Parathyroid adenoma (tissue), 2 donors: Measurements from ENCODE around the gene EPS8L1.

ENCODE experiments used
- H2AFZ ChIP-seq: fragments of 300-600 bp; sonication (generic); one replicate; pipeline ENCODE4 v1.7.0; 2017; ENCODE audit warnings: antibody characterized with exemption, mild to moderate bottlenecking
- H3K27ac ChIP-seq: fragments of 300-600 bp; sonication (generic); one replicate; pipeline ENCODE4 v1.7.0; 2017
- H3K27me3 ChIP-seq: fragments of 300-600 bp; sonication (generic); one replicate; pipeline ENCODE4 v1.7.0; 2017; ENCODE audit warnings: low read length; ENCODE audit not compliant: control insufficient read depth, insufficient read depth
- H3K36me3 ChIP-seq: fragments of 300-600 bp; sonication (generic); one replicate; pipeline ENCODE4 v1.7.0; 2017; ENCODE audit warnings: low read length; ENCODE audit not compliant: control insufficient read depth, insufficient read depth
- H3K4me1 ChIP-seq: fragments of 300-600 bp; sonication (generic); one replicate; pipeline ENCODE4 v1.7.0; 2017; ENCODE audit warnings: control low read depth
- H3K4me2 ChIP-seq: fragments of 300-600 bp; sonication (generic); one replicate; pipeline ENCODE4 v1.7.0; 2017; ENCODE audit warnings: low read length
- H3K4me3 ChIP-seq: fragments of 300-600 bp; sonication (generic); one replicate; pipeline ENCODE4 v1.7.0; 2017; ENCODE audit warnings: low read depth, low read length
- H3K79me2 ChIP-seq: fragments of 300-600 bp; sonication (generic); one replicate; pipeline ENCODE4 v1.7.0; 2017; ENCODE audit warnings: control low read depth
- H3K9ac ChIP-seq: fragments of 300-600 bp; sonication (generic); one replicate; pipeline ENCODE4 v1.7.0; 2017; ENCODE audit warnings: mild to moderate bottlenecking
- H3K9me3 ChIP-seq: fragments of 300-600 bp; sonication (generic); one replicate; pipeline ENCODE4 v1.7.0; 2017; ENCODE audit warnings: low read length; ENCODE audit not compliant: control insufficient read depth
- TF ChIP-seq, protein P1 (sequence below): fragments of 300-600 bp; sonication (generic); IDR thresholded peaks from one replicate; pipeline ENCODE4 v1.7.0; 2017; ENCODE audit warnings: antibody characterized with exemption, mild to moderate bottlenecking
- donor health status: primary hyperparathyroidism.

Gene EPS8L1

GRCh38 chr19:55044771-55045716 is 30.6 kb upstream of the EPS8L1 start:
- Histone ChIP-seq H3K4me2 (no peak overlapping the region), H3K4me1 (no peaks in the 10 kb centered on the region), H3K4me3 (no peak overlapping the region), H3K79me2 (no peaks in the 10 kb centered on the region), H2AFZ (no peak overlapping the region), H3K9ac (no peak overlapping the region), H3K36me3 (no peaks in the 10 kb centered on the region), H3K9me3 (no peaks in the 10 kb centered on the region), H3K27me3 (no peaks in the 10 kb centered on the region), H3K27ac (no peak overlapping the region)
- TF ChIP-seq, protein P1, sequence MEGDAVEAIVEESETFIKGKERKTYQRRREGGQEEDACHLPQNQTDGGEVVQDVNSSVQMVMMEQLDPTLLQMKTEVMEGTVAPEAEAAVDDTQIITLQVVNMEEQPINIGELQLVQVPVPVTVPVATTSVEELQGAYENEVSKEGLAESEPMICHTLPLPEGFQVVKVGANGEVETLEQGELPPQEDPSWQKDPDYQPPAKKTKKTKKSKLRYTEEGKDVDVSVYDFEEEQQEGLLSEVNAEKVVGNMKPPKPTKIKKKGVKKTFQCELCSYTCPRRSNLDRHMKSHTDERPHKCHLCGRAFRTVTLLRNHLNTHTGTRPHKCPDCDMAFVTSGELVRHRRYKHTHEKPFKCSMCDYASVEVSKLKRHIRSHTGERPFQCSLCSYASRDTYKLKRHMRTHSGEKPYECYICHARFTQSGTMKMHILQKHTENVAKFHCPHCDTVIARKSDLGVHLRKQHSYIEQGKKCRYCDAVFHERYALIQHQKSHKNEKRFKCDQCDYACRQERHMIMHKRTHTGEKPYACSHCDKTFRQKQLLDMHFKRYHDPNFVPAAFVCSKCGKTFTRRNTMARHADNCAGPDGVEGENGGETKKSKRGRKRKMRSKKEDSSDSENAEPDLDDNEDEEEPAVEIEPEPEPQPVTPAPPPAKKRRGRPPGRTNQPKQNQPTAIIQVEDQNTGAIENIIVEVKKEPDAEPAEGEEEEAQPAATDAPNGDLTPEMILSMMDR = no peak

DNA sequence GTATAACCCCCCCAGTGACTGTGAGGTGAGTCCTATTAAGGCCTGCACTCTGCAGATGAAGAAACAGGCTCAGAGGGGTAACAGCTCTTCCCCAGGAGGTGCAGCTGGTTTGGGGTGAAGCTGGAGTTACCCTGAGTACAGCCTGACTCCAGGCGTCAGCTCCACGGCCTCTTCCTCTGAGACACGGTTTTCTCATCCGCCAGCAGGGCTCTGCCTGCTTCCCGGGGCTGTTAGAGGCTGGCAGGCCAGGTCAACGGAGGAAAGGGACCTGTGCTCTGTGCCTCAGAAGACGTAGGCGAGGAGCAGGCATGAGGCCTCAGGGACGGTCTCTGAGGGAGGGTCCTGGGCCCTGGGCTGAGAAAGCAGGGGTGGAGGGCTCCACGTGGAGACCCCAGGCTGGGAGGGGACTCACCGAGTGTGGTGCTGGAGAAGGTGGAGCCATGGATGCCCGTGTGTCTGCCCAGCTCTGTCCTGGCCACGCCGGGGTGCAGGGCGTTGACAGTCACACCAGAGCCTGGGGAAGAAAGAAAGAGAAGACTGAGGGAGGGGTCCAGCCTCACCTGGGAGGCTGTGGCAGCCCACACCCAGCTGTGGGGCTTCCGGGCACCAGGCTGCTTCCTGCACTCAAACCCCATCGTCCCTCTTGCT is 28.6 kb upstream of the EPS8L1 start:
- TF ChIP-seq, protein P1 = no peak
- H3K36me3 ChIP-seq = no peaks in the 10 kb centered on the region
- H3K4me3 ChIP-seq = no peak overlapping the region

GRCh38 chr19:55047951-55048350 is 27.7 kb upstream of the EPS8L1 start:
- no peak overlapping the region for H3K27ac ChIP-seq
- H3K36me3 ChIP-seq = no peaks in the 10 kb centered on the region
- H3K4me1 ChIP-seq = no peaks in the 10 kb centered on the region
- TF ChIP-seq, protein P1 = no peak
- no peaks in the 10 kb centered on the region for H3K9me3 ChIP-seq
- H3K4me3 ChIP-seq = no peak overlapping the region
- no peaks in the 10 kb centered on the region for H3K27me3 ChIP-seq
- no peak overlapping the region for H2AFZ ChIP-seq
- no peak overlapping the region for H3K4me2 ChIP-seq
- peaks cover 2% of the 10 kb centered on the region for H3K79me2 ChIP-seq
- H3K9ac ChIP-seq = no peak overlapping the region

More for the DNA sequence above, 28.6 kb upstream of the EPS8L1 start:
- Histone ChIP-seq H3K27me3 (no peaks in the 10 kb centered on the region), H3K4me2 (no peak overlapping the region), H3K9ac (no peak overlapping the region), H3K4me1 (no peaks in the 10 kb centered on the region), H3K79me2 (peaks cover 2% of the 10 kb centered on the region), H2AFZ (no peak overlapping the region), H3K9me3 (no peaks in the 10 kb centered on the region), H3K27ac (no peak overlapping the region)

DNA sequence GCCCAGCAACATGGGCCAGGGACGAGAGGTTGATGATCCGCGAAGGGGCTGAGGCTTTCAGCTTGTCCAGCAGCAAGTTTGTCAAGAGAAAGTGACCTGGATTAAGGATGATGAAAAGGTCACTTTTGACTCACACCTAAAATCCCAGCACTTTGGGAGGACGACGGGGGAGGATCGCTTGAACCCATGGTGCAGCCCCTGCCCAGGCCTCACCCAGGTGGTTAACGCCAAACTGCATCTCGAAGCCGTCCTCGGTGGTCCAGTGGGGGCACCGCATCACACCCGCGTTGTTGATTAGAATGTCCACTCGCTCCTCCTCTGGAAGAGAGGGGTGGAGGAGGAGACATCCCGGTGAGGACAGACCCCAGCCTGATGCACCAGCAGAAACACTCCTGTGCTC is 27.2 kb upstream of the EPS8L1 start:
- no peak overlapping the region for H3K27ac ChIP-seq

More for the DNA sequence above, 27.2 kb upstream of the EPS8L1 start:
- Histone ChIP-seq H3K4me2 (no peak overlapping the region), H3K9me3 (no peaks in the 10 kb centered on the region), H3K9ac (no peak overlapping the region), H3K4me3 (no peak overlapping the region), H3K79me2 (peaks cover 2% of the 10 kb centered on the region), H3K4me1 (no peaks in the 10 kb centered on the region), H2AFZ (no peak overlapping the region), H3K36me3 (no peaks in the 10 kb centered on the region), H3K27me3 (no peaks in the 10 kb centered on the region)
- TF ChIP-seq, protein P1 = no peak
